Stimulated activated CD4-positive, alpha-beta T cell treated with anti-CD3 and anti-CD28 coated beads, Interleukin-12 subunit alpha, Interleukin-12 subunit beta, amount 100 ng/mL, for 48 hours (primary cell): ENCODE data around the gene IL5.
"Not testable (repeated sequence)": the region's sequence is repeated elsewhere in the genome, so short reads cannot be mapped to it uniquely, and the experiment has no call there.

Experiments used
- DNase-seq, 3 donors: peaks; one replicate each; pipeline ENCODE4 v3.0.0-alpha.2; 2020; ENCODE audit warnings: low read depth in 2 of 3, low spot score in 1 of 3

The IL5 gene

GRCh38 chr5:132530946-132531345, 12.4 kb downstream of the IL5 start:
- no peak for DNase-seq

- no peak for DNase-seq
Observed at GRCh38 chr5:132528866-132529634, 14.3 kb downstream of the IL5 start.

GRCh38 chr5:132528021-132528420, 15.3 kb downstream of the IL5 start:
- DNase-seq, result no peak

- no peak for DNase-seq
Observed at GRCh38 chr5:132526974-132527564, 16.3 kb downstream of the IL5 start.

GRCh38 chr5:132526290-132526973, 16.9 kb downstream of the IL5 start:
- DNase-seq, result peak in 1 of 3 donors; percentile 70

GRCh38 chr5:132525299-132525724, 18.0 kb downstream of the IL5 start:
- no peak for DNase-seq

GRCh38 chr5:132524877-132525276, 18.4 kb downstream of the IL5 start:
- DNase-seq, result not testable (repeated sequence)

- DNase-seq, result not testable (repeated sequence)
Observed at GRCh38 chr5:132522067-132522466, 21.3 kb downstream of the IL5 start.

- DNase-seq, result not testable (repeated sequence)
Observed at GRCh38 chr5:132513618-132514336, 29.5 kb downstream of the IL5 start.

GRCh38 chr5:132510076-132510475, 33.2 kb downstream of the IL5 start:
- DNase-seq, result no peak

- DNase-seq, result no peak
Observed at GRCh38 chr5:132506094-132506692, 37.1 kb downstream of the IL5 start.

- DNase-seq, result no peak
Observed at GRCh38 chr5:132505641-132506040, 37.7 kb downstream of the IL5 start.

- DNase-seq, result no peak
Observed at GRCh38 chr5:132504746-132505145, 38.6 kb downstream of the IL5 start.

- DNase-seq, result no peak
Observed at GRCh38 chr5:132503244-132503643, 40.1 kb downstream of the IL5 start.

GRCh38 chr5:132501961-132502931, 41.1 kb downstream of the IL5 start:
- no peak for DNase-seq

- DNase-seq, result no peak
Observed at GRCh38 chr5:132501629-132501956, 41.7 kb downstream of the IL5 start.

- DNase-seq, result peak; percentile 54 to 83 (median 59)
Observed at GRCh38 chr5:132500931-132501628, 42.2 kb downstream of the IL5 start.

GRCh38 chr5:132500244-132500930, 42.9 kb downstream of the IL5 start:
- DNase-seq, result no peak
